ENCODE data around the gene TM9SF4. TPM values are rescaled to one million over a fixed set of nuclear protein-coding genes. Genes with fewer than 3 reads are reported as not detected.
"Not testable (repeated sequence)": the region's sequence is repeated elsewhere in the genome, so short reads cannot be mapped to it uniquely, and the experiment has no call there.

The TM9SF4 gene
- total RNA-seq, 4 donors from 2014 or later: 18.0 to 22.9 (median 21.0) TPM

GRCh38 chr20:32191422-32191821 lies 81.9 kb downstream of the TM9SF4 start:
- H3K36me3 ChIP-seq: peaks cover 0 to 17% of the 10 kb centered on the region in 2 donors
- intact Hi-C loops (cut with DNase I; ENCODE audit: low total_unique reads): no loop called here
- no peak overlapping the region for H3K4me3 ChIP-seq
- no peaks in the 10 kb centered on the region for H3K27me3 ChIP-seq
- in situ Hi-C loops (cut with MboI; ENCODE audit: low sequenced_read_pairs in 4 of 4): no loop called here
- TF ChIP-seq POLR2A (IDR thresholded peaks at IDR 0.05): no peak
- TF ChIP-seq, protein P1, sequence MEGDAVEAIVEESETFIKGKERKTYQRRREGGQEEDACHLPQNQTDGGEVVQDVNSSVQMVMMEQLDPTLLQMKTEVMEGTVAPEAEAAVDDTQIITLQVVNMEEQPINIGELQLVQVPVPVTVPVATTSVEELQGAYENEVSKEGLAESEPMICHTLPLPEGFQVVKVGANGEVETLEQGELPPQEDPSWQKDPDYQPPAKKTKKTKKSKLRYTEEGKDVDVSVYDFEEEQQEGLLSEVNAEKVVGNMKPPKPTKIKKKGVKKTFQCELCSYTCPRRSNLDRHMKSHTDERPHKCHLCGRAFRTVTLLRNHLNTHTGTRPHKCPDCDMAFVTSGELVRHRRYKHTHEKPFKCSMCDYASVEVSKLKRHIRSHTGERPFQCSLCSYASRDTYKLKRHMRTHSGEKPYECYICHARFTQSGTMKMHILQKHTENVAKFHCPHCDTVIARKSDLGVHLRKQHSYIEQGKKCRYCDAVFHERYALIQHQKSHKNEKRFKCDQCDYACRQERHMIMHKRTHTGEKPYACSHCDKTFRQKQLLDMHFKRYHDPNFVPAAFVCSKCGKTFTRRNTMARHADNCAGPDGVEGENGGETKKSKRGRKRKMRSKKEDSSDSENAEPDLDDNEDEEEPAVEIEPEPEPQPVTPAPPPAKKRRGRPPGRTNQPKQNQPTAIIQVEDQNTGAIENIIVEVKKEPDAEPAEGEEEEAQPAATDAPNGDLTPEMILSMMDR (IDR thresholded peaks at IDR 0.05 in 4 of 5, conservative IDR thresholded peaks at IDR 0.05 in 1 of 5): no peak
- no peak for ATAC-seq
- H3K9me3 ChIP-seq: no peaks in the 10 kb centered on the region
- H3K4me1 ChIP-seq: peaks cover 18 to 60% of the 10 kb centered on the region in 2 donors
- peak overlapping the region in 2 of 4 donors; percentile 10 to 58 for H3K27ac ChIP-seq
- no peak for DNase-seq

- in situ Hi-C loops (cut with MboI; ENCODE audit: low sequenced_read_pairs in 4 of 4): no loop called here
- intact Hi-C loops (cut with DNase I; ENCODE audit: low total_unique reads): no loop called here
- Histone ChIP-seq H3K9me3 (no peaks in the 10 kb centered on the region), H3K27me3 (no peaks in the 10 kb centered on the region), H3K27ac (no peak overlapping the region), H3K4me3 (no peak overlapping the region), H3K36me3 (peaks cover 0 to 22% of the 10 kb centered on the region in 2 donors), H3K4me1 (peaks cover 18 to 60% of the 10 kb centered on the region in 2 donors)
- ATAC-seq (no peak), DNase-seq (no peak)
- TF ChIP-seq, protein P1 (IDR thresholded peaks at IDR 0.05 in 4 of 5, conservative IDR thresholded peaks at IDR 0.05 in 1 of 5): no peak
- TF ChIP-seq POLR2A (IDR thresholded peaks at IDR 0.05): no peak
These were observed 82.4 kb downstream of the TM9SF4 start for GRCh38 chr20:32191873-32192272.

DNA sequence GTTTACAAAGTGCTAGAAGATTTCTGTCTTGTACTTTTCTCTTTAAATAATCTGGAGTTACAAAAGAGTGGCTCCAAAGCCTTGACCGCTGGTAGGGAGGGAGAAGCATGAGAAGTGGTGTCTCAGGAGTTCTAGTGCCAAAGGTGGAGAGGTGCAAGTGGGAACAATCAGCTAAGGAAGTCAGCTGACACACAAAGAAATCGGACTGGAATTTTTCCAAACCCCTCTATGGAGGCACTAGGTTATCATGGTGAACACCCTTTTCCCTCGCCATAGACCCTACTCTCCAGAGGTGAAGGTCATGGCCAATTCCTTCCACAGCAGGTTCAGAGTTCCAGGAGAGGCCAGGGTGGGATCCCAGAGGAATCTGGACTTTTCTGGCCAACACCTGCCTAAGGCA lies 83.2 kb downstream of the TM9SF4 start:
- no peak for DNase-seq
- in situ Hi-C loops (cut with MboI; ENCODE audit: low sequenced_read_pairs in 4 of 4): no loop called here
- no peaks in the 10 kb centered on the region for H3K9me3 ChIP-seq
- H3K27ac ChIP-seq: peak overlapping the region in 2 of 4 donors; percentile 2 to 59
- intact Hi-C loops (cut with DNase I; ENCODE audit: low total_unique reads): no loop called here
- TF ChIP-seq, protein P1 (IDR thresholded peaks at IDR 0.05 in 4 of 5, conservative IDR thresholded peaks at IDR 0.05 in 1 of 5): no peak
- TF ChIP-seq POLR2A (IDR thresholded peaks at IDR 0.05): no peak
- ATAC-seq: no peak
- H3K4me1 ChIP-seq: peaks cover 18 to 60% of the 10 kb centered on the region in 2 donors
- H3K27me3 ChIP-seq: no peaks in the 10 kb centered on the region
- peaks cover 0 to 30% of the 10 kb centered on the region in 2 donors for H3K36me3 ChIP-seq
- H3K4me3 ChIP-seq: no peak overlapping the region

- H3K27me3 ChIP-seq; intact Hi-C loops (cut with DNase I; ENCODE audit: low total_unique reads); H3K4me3 ChIP-seq; H3K9me3 ChIP-seq; DNase-seq; ATAC-seq; in situ Hi-C loops (cut with MboI; ENCODE audit: low sequenced_read_pairs in 4 of 4): not testable (repeated sequence)
- Histone ChIP-seq H3K36me3 (peaks cover 0 to 36% of the 10 kb centered on the region in 2 donors), H3K27ac (peak overlapping the region in 1 of 4 donors; percentile 59), H3K4me1 (peaks cover 18 to 62% of the 10 kb centered on the region in 2 donors)
These were observed 83.8 kb downstream of the TM9SF4 start for GRCh38 chr20:32193336-32193735.

GRCh38 chr20:32193996-32194395 lies 84.5 kb downstream of the TM9SF4 start:
- Histone ChIP-seq H3K4me1 (peaks cover 24 to 57% of the 10 kb centered on the region in 2 donors), H3K9me3 (no peaks in the 10 kb centered on the region), H3K4me3 (no peak overlapping the region), H3K36me3 (peaks cover 0 to 43% of the 10 kb centered on the region in 2 donors), H3K27ac (peak overlapping the region in 2 of 4 donors; percentile 21 to 59), H3K27me3 (no peaks in the 10 kb centered on the region)
- no peak for ATAC-seq
- no peak for DNase-seq
- no peak for TF ChIP-seq POLR2A (IDR thresholded peaks at IDR 0.05)
- TF ChIP-seq, protein P1 (IDR thresholded peaks at IDR 0.05 in 4 of 5, conservative IDR thresholded peaks at IDR 0.05 in 1 of 5): no peak
- in situ Hi-C loops (cut with MboI; ENCODE audit: low sequenced_read_pairs in 4 of 4): no loop called here
- intact Hi-C loops (cut with DNase I; ENCODE audit: low total_unique reads): no loop called here
